H1 (cell line): ENCODE data around the gene STX8. TPM values are rescaled to one million over a fixed set of nuclear protein-coding genes. Genes with fewer than 3 reads are reported as not detected.

Source experiments
- CHD7 ChIP-seq: fragments of 300-600 bp; sonication (generic); IDR thresholded peaks from 2 replicates; pipeline ENCODE4 v1.7.1; 2012; ENCODE audit warnings: low read length, moderate library complexity, mild to moderate bottlenecking, inconsistent platforms; ENCODE audit not compliant: insufficient replicate concordance
- EP300 ChIP-seq, 2 experiments: IDR thresholded peaks; 1 replicate in 1 of 2; 2 replicates in 1 of 2; pipeline ENCODE4 v1.6.1; 2011 to 2012; ENCODE audit warnings: low read depth in 2 of 2, low read length in 2 of 2, mild to moderate bottlenecking in 2 of 2, borderline replicate concordance in 1 of 2, inconsistent platforms in 1 of 2, moderate library complexity in 1 of 2
- SP2 ChIP-seq: IDR thresholded peaks from 2 replicates; pipeline ENCODE4 v1.6.1; 2012; ENCODE audit warnings: mild to moderate bottlenecking, low read length, inconsistent platforms
- USF2 ChIP-seq: IDR thresholded peaks from 2 replicates; pipeline ENCODE4 v1.6.1; 2011; ENCODE audit warnings: low read length, improper control_type of control experiment
- polyA plus RNA-seq, 7 experiments: library from polyadenylated mRNA; depleted of rRNA in 3 of 7; stranded (reverse) in 5 of 7; unstranded in 2 of 7; fragments of >200 nt in 5 of 7; fragments of 200-250 nt in 2 of 7; gene quantifications; 1 replicate in 5 of 7; 2 replicates in 1 of 7; 4 replicates in 1 of 7; pipeline versions ENCODE4 v1.2.1 to v1.2.3, GENCODE V29; 2011 to 2013; ENCODE audit warnings: missing spikeins in 2 of 7, mixed read lengths in 2 of 7
- total RNA-seq: library from RNA; stranded (reverse); fragmentation: NEBNext Ultra II Directional; extraction: Animal tissue kit (Norgen Biotek cat#: 25700); gene quantifications from 2 replicates; pipeline ENCODE4 v1.2.1, GENCODE V29; 2021

Gene STX8
- total and polyA plus RNA-seq, 2 of the 8 experiments (the other 6 are each of a cell fraction or from before 2014, with no cell fraction given): 22.8 to 42.5 TPM

GRCh38 chr17:9472541-9472940 lies 103.1 kb downstream of the STX8 start (continued):
- no peak for TF ChIP-seq CHD7
- TF ChIP-seq SP2: no peak
- no peak for TF ChIP-seq EP300 (IDR thresholded peaks at IDR 0.05; ENCODE audit: borderline replicate concordance in 1 of 2, low read depth in 2 of 2, low read length in 2 of 2)
- TF ChIP-seq USF2: no peak
- TF ChIP-seq, all 59 proteins: peak for 0
